Ishikawa (cell line): ENCODE results near the gene C11orf24.

Experiments
- CEBPB ChIP-seq: IDR thresholded peaks from 2 replicates; pipeline ENCODE4 v1.6.1; 2012
- CREB1 ChIP-seq: IDR thresholded peaks from 2 replicates; pipeline ENCODE4 v1.6.1; 2012; ENCODE audit warnings: low read depth
- EGR1 ChIP-seq: IDR thresholded peaks from 2 replicates; pipeline ENCODE4 v1.6.1; 2012
- EP300 ChIP-seq: IDR thresholded peaks from 2 replicates; pipeline ENCODE4 v1.6.1; 2012; ENCODE audit warnings: borderline replicate concordance
- FOXM1 ChIP-seq: IDR thresholded peaks from 2 replicates; pipeline ENCODE4 v1.6.1; 2012; ENCODE audit warnings: low read depth, borderline replicate concordance
- NFIC ChIP-seq: IDR thresholded peaks from 2 replicates; pipeline ENCODE4 v1.6.1; 2012
- RAD21 ChIP-seq: IDR thresholded peaks from 2 replicates; pipeline ENCODE4 v1.6.1; 2012; ENCODE audit warnings: low read depth
- REST ChIP-seq: IDR thresholded peaks from 2 replicates; pipeline ENCODE4 v1.6.1; 2012; ENCODE audit warnings: low read depth, mild to moderate bottlenecking
- TAF1 ChIP-seq: IDR thresholded peaks from 2 replicates; pipeline ENCODE4 v1.6.1; 2012; ENCODE audit warnings: low read depth, mild to moderate bottlenecking
- TCF12 ChIP-seq: IDR thresholded peaks from 2 replicates; pipeline ENCODE4 v1.6.1; 2012; ENCODE audit warnings: low read depth
- TEAD4 ChIP-seq: IDR thresholded peaks from 2 replicates; pipeline ENCODE4 v1.6.1; 2012
- USF1 ChIP-seq: IDR thresholded peaks from 2 replicates; pipeline ENCODE4 v1.6.1; 2012
- YY1 ChIP-seq: IDR thresholded peaks from 2 replicates; pipeline ENCODE4 v1.6.1; 2012; ENCODE audit warnings: low read depth
- ZBTB7A ChIP-seq: IDR thresholded peaks from 2 replicates; pipeline ENCODE4 v1.6.1; 2012; ENCODE audit warnings: low read depth
- TF ChIP-seq, protein P1 (sequence below): IDR thresholded peaks from 2 replicates; pipeline ENCODE4 v1.6.1; 2012

Gene C11orf24

DNA sequence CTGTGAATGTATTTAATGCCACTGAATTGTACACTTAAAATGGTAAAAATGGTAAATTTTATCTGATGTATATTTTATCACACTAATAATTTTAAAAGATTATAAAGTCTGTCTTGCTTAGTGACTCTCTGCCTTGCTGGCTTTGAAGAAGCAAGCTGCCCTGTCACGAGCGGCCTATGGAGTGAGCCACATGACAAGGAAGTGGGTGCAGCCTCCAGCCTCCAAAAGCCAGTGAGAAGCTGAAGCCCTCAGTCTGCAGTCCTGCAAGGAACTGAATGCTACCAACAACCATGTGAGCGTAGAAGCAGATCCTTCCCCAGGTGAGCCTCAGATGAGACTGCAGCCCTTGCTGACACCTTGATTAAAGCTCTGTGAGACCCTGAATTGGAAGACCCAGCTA is 20.0 kb downstream of the C11orf24 start:
- TF ChIP-seq CEBPB (no peak), TAF1 (no peak), TCF12 (no peak), CREB1 (no peak), REST (no peak), ZBTB7A (no peak), TEAD4 (no peak), YY1 (no peak), FOXM1 (no peak), USF1 (no peak), EP300 (no peak), NFIC (no peak), RAD21 (no peak), EGR1 (no peak)
- TF ChIP-seq, protein P1, sequence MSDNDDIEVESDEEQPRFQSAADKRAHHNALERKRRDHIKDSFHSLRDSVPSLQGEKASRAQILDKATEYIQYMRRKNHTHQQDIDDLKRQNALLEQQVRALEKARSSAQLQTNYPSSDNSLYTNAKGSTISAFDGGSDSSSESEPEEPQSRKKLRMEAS, result no peak

DNA sequence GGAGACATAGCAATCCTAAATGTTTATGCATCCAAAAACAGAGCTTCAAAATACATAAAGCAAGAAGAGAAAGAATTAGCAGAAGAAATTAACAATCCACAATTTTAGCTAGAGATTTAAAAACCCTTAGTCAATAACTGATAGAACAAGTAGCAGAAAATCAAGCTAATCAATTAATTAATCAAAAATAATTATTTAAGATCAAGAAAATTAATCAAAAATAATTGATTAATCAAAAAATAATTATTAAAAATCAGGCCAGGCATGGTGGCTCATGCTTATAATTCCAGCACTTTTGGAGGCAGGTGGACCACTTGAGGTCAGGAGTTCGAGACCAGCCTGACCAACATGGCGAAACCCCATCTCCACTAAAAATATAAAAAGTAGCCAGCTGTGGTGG is 29.2 kb downstream of the C11orf24 start:
- TF ChIP-seq USF1 (no peak), RAD21 (no peak), TEAD4 (no peak), ZBTB7A (no peak), CREB1 (no peak), FOXM1 (no peak), EP300 (no peak), YY1 (no peak), NFIC (no peak), EGR1 (no peak), TCF12 (no peak), TAF1 (no peak), CEBPB (no peak), REST (no peak)
- TF ChIP-seq, protein P1, result no peak

- TF ChIP-seq USF1, result no peak
- TF ChIP-seq RAD21, result no peak
Measured at GRCh38 chr11:68231621-68232020, 40.2 kb downstream of the C11orf24 start.

GRCh38 chr11:68229601-68230000 is 42.2 kb downstream of the C11orf24 start:
- TF ChIP-seq, protein P1, result no peak
- TF ChIP-seq EP300 (no peak), CREB1 (no peak), REST (no peak), TEAD4 (no peak), TCF12 (no peak), NFIC (no peak), USF1 (no peak), ZBTB7A (no peak), YY1 (no peak), CEBPB (no peak), EGR1 (no peak), FOXM1 (no peak), TAF1 (no peak)
